Ishikawa (cell line): ENCODE measurements around the gene RBMS3.

Source experiments
- CEBPB ChIP-seq: IDR thresholded peaks from 2 replicates; pipeline ENCODE4 v1.6.1; 2012
- CREB1 ChIP-seq: IDR thresholded peaks from 2 replicates; pipeline ENCODE4 v1.6.1; 2012; ENCODE audit warnings: low read depth
- EGR1 ChIP-seq: IDR thresholded peaks from 2 replicates; pipeline ENCODE4 v1.6.1; 2012
- EP300 ChIP-seq: IDR thresholded peaks from 2 replicates; pipeline ENCODE4 v1.6.1; 2012; ENCODE audit warnings: borderline replicate concordance
- FOXM1 ChIP-seq: IDR thresholded peaks from 2 replicates; pipeline ENCODE4 v1.6.1; 2012; ENCODE audit warnings: low read depth, borderline replicate concordance
- MAX ChIP-seq: IDR thresholded peaks from 2 replicates; pipeline ENCODE4 v1.6.1; 2012
- NFIC ChIP-seq: IDR thresholded peaks from 2 replicates; pipeline ENCODE4 v1.6.1; 2012
- RAD21 ChIP-seq: IDR thresholded peaks from 2 replicates; pipeline ENCODE4 v1.6.1; 2012; ENCODE audit warnings: low read depth
- REST ChIP-seq: IDR thresholded peaks from 2 replicates; pipeline ENCODE4 v1.6.1; 2012; ENCODE audit warnings: low read depth, mild to moderate bottlenecking
- TAF1 ChIP-seq: IDR thresholded peaks from 2 replicates; pipeline ENCODE4 v1.6.1; 2012; ENCODE audit warnings: low read depth, mild to moderate bottlenecking
- TCF12 ChIP-seq: IDR thresholded peaks from 2 replicates; pipeline ENCODE4 v1.6.1; 2012; ENCODE audit warnings: low read depth
- TEAD4 ChIP-seq: IDR thresholded peaks from 2 replicates; pipeline ENCODE4 v1.6.1; 2012
- USF1 ChIP-seq: IDR thresholded peaks from 2 replicates; pipeline ENCODE4 v1.6.1; 2012
- YY1 ChIP-seq: IDR thresholded peaks from 2 replicates; pipeline ENCODE4 v1.6.1; 2012; ENCODE audit warnings: low read depth
- ZBTB7A ChIP-seq: IDR thresholded peaks from 2 replicates; pipeline ENCODE4 v1.6.1; 2012; ENCODE audit warnings: low read depth

RBMS3 gene

GRCh38 chr3:29521751-29522150, 240.9 kb downstream of the RBMS3 start:
- no peak for TF ChIP-seq FOXM1
- TF ChIP-seq EGR1: no peak
- TF ChIP-seq REST: no peak
- no peak for TF ChIP-seq USF1
- TF ChIP-seq TCF12: no peak
- TF ChIP-seq TAF1: no peak
- no peak for TF ChIP-seq RAD21
- no peak for TF ChIP-seq MAX
- no peak for TF ChIP-seq YY1

- peak; percentile 73 for TF ChIP-seq CEBPB
Measured at GRCh38 chr3:29524433-29524832, 243.6 kb downstream of the RBMS3 start.

GRCh38 chr3:29525254-29525881, 244.5 kb downstream of the RBMS3 start:
- TF ChIP-seq ZBTB7A: no peak
- no peak for TF ChIP-seq TCF12
- no peak for TF ChIP-seq EGR1
- no peak for TF ChIP-seq USF1
- no peak for TF ChIP-seq RAD21
- no peak for TF ChIP-seq TEAD4
- TF ChIP-seq MAX: no peak
- no peak for TF ChIP-seq FOXM1
- TF ChIP-seq REST: no peak
- no peak for TF ChIP-seq CREB1
- no peak for TF ChIP-seq YY1
- TF ChIP-seq CEBPB: no peak
- no peak for TF ChIP-seq NFIC

- no peak for TF ChIP-seq EP300
Measured at GRCh38 chr3:29527246-29527645, 246.4 kb downstream of the RBMS3 start.

- TF ChIP-seq RAD21 (no peak), EP300 (no peak)
Measured at GRCh38 chr3:29531644-29532043, 250.8 kb downstream of the RBMS3 start.

- TF ChIP-seq MAX (no peak), REST (no peak), YY1 (no peak), NFIC (no peak), FOXM1 (no peak), EGR1 (no peak), EP300 (no peak), RAD21 (no peak)
Measured at GRCh38 chr3:29532473-29532872, 251.6 kb downstream of the RBMS3 start.
